Heart right ventricle (tissue), 16 donors: ENCODE data around the gene GRIK2. TPM values are rescaled to one million over a fixed set of nuclear protein-coding genes. Genes with fewer than 3 reads are reported as not detected.

ENCODE experiments used
- ATAC-seq, 8 donors: fragments of 200-7000 bp; cut with Tn5 transposase; one replicate each; pipeline ENCODE4 v1.9.1; 2020; ENCODE audit warnings: mild to moderate bottlenecking in 8 of 8, moderate library complexity in 8 of 8, moderate number of reproducible peaks in 1 of 8
- DNase-seq, 2 donors: peaks; one replicate each; pipeline ENCODE4 v3.0.0-alpha.2; 2020
- H3K27ac ChIP-seq, 10 donors: fragments of 200-600 bp; sonication (generic) in 2 of 10; one replicate each; pipeline versions ENCODE4 v1.5.0 to v1.8.0; 2020 to 2022; ENCODE audit warnings: mild to moderate bottlenecking in 3 of 10
- H3K27me3 ChIP-seq, 7 donors: fragments of 200-600 bp; one replicate each; pipeline ENCODE4 v1.8.0; 2021 to 2022; ENCODE audit warnings: mild to moderate bottlenecking in 2 of 7
- H3K36me3 ChIP-seq, 9 donors: fragments of 200-600 bp; sonication (generic) in 1 of 9; one replicate each; pipeline versions ENCODE4 v1.5.0 to v1.8.0; 2020 to 2022; ENCODE audit warnings: mild to moderate bottlenecking in 2 of 9
- H3K4me1 ChIP-seq, 9 donors: fragments of 200-600 bp; sonication (generic) in 1 of 9; one replicate each; pipeline versions ENCODE4 v1.5.0 to v1.8.0; 2020 to 2022; ENCODE audit warnings: mild to moderate bottlenecking in 4 of 9
- H3K4me3 ChIP-seq, 10 donors: fragments of 200-600 bp; sonication (generic) in 2 of 10; one replicate each; pipeline versions ENCODE4 v1.5.0 to v1.8.0; 2020 to 2022; ENCODE audit warnings: mild to moderate bottlenecking in 7 of 10, moderate library complexity in 2 of 10
- H3K9me3 ChIP-seq, 11 donors: fragments of 200-600 bp in 10 of 11; sonication (generic) in 2 of 11; one replicate each; pipeline versions ENCODE4 v1.5.0 to v1.8.0; 2013 to 2022; ENCODE audit warnings: mild to moderate bottlenecking in 2 of 11, control low read depth in 1 of 11, moderate library complexity in 1 of 11
- WGBS, 2 donors: extraction: QIAGEN DNeasy Blood & Tissue Kit; methylation state at CpG; one replicate each; pipeline ENCODE4 v1.1.7; 2013; ENCODE audit warnings: inconsistent platforms in 1 of 2; 5-methylcytosine and 5-hydroxymethylcytosine counted together
- intact Hi-C, 10 donors: fragments of 100-400 bp; cut with DNase I; formaldehyde crosslinking; loops; one replicate each; pipeline versions ENCODE4 v1.11.1 to v1.14.2; 2022
- polyA plus RNA-seq, 2 donors: library from polyadenylated mRNA; stranded (reverse); fragments of 200-250 nt; gene quantifications; one replicate each; pipeline ENCODE4 v1.2.3, GENCODE V29; 2013
- total RNA-seq, 10 donors: library from RNA; stranded (reverse); fragmentation: NEBNext Ultra II Directional in 3 of 10; extraction: Animal tissue kit (Norgen Biotek cat#: 25700) in 3 of 10; gene quantifications; one replicate each; pipeline versions ENCODE4 v1.2.1 to v1.2.4, GENCODE V29; 2021 to 2023
- TF ChIP-seq, protein P1 (sequence below), 9 donors: fragments of 200-600 bp; sonication (generic) in 2 of 9; IDR thresholded peaks; one replicate each; pipeline versions ENCODE4 v1.5.0 to v1.8.0; 2021 to 2022; ENCODE audit warnings: antibody characterized with exemption in 9 of 9, mild to moderate bottlenecking in 5 of 9, moderate library complexity in 1 of 9
- donor health status: Arrhythmogenic right ventricular cardiomyopathy.
- donor health status: ischemic (EF 13 %, LVEDD 7.1; RV severe dilation, severe dysfunction).
- donor health status: healthy with polysubstance abuse.
- donor health status: DM: no; HTN: yes; CAD: no.
- donor health status: DM: no; HTN: no; CAD: no.
- donor health status: ischemic (EF 25% LVEDD 6.9; RV normal size, moderate dysfunction).
- donor health status: ischemic (EF 25% LVEDD 5.7; RV mildly dilated, moderate dysfunction).
- donor health status: healthy.
- donor health status: DM: yes; HTN: yes; CAD: no.
- donor health status: Ischemic cardiomyopathy.
- donor health status: ischemic (EF 35%, LVEDD 5.7; RV mildly dilated, moderate dysfunction).
- donor health status: nonischemic (EF 11% LVEDD 7.7; RV severe dilation, severe dysfunction).
- donor health status: DM: yes; HTN: yes; CAD: no.
- donor health status: PGD.
- donor health status: ischemic (EF 29% LVEDD 5.4; RV normal size, mild dysfunction).
- donor health status: nonischemic (EF 23%, LVEDD 6.1; RV moderate dilation, normal function).

The GRIK2 gene
- total and polyA plus RNA-seq, 12 donors: 0.13 to 7.0 (median 2.5) TPM

DNA sequence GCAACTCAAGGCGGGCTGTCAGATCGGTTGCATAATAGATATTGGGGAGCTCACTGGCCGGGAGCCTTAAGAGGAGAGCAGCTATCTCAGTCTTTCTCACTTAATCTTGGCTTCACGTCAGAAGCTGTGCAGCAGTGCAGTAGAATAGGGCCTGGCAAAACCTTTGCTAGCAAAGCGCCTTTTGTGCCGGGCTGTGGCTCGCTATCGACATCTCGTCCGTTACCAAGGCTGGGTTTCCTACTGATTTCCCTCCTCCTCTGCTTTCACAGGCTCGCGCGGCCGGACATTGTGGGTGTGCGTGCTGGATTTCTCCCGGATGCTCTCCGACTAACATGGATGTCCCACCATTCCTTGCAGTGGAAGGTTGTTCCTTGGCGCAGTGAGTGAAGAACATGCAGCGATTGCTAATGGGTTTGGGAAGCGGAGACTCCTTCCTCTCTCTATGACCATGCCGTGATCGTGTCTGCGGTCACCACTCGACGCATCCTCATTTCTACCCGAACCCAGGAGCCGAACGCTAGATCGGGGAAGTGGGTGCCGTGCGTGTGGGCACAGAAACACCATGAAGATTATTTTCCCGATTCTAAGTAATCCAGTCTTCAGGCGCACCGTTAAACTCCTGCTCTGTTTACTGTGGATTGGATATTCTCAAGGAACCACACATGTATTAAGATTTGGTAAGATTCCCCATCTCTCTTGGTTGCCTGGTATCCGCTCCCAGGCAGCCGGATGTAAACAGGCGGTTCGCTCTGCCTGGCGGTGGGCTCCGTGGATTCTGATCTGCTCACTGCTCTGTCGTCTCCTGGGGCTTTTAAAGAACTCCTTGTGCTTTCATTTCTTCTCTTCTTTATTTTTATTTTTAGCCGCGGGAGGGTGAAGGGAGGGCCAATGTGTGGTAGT lies 5.5 kb downstream of the GRIK2 start:
- TF ChIP-seq, protein P1, sequence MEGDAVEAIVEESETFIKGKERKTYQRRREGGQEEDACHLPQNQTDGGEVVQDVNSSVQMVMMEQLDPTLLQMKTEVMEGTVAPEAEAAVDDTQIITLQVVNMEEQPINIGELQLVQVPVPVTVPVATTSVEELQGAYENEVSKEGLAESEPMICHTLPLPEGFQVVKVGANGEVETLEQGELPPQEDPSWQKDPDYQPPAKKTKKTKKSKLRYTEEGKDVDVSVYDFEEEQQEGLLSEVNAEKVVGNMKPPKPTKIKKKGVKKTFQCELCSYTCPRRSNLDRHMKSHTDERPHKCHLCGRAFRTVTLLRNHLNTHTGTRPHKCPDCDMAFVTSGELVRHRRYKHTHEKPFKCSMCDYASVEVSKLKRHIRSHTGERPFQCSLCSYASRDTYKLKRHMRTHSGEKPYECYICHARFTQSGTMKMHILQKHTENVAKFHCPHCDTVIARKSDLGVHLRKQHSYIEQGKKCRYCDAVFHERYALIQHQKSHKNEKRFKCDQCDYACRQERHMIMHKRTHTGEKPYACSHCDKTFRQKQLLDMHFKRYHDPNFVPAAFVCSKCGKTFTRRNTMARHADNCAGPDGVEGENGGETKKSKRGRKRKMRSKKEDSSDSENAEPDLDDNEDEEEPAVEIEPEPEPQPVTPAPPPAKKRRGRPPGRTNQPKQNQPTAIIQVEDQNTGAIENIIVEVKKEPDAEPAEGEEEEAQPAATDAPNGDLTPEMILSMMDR (IDR thresholded peaks at IDR 0.05): no peak
- intact Hi-C loops: no loop called here
- WGBS, 2 donors: 4 to 14% methylated on average over 43 of the region's 43 CpGs
- Histone ChIP-seq H3K4me3 (no peak overlapping the region), H3K27ac (no peak overlapping the region), H3K27me3 (peaks cover 0 to 87% (median 75%) of the 10 kb centered on the region in 7 donors), H3K9me3 (no peaks in the 10 kb centered on the region), H3K4me1 (peaks cover 0 to 9% (median 0%) of the 10 kb centered on the region in 9 donors), H3K36me3 (no peaks in the 10 kb centered on the region)
- DNase-seq: no peak
- no peak for ATAC-seq

DNA sequence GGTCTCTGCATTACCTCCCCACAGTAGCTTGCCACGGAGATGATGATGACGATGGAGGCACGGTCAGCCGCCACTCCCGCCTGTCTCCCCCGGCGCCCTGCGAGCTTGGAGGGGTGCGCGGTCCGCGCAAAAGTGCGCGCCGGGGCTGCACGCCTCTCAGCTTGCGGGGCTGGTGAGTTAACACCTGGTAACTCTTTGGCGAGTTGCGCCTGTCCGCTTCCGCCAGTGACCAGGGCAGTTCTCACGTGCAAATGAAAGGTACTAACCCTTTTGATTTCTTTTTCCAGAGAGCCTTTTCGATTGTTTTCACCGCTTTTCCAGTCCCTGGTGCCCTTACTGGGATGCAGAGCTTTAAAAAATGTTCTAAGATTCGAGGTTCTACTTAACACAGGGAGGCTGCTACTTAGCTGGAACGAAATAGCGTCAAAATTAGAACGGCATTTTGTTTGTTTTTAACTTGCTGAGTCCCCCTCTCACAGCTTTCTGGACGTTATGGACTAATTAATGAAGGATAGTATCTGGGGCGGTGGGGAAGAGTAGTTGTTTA lies 6.2 kb downstream of the GRIK2 start:
- ATAC-seq: no peak
- no peak for DNase-seq
- Histone ChIP-seq H3K27ac (no peak overlapping the region), H3K9me3 (no peaks in the 10 kb centered on the region), H3K36me3 (no peaks in the 10 kb centered on the region), H3K27me3 (peaks cover 0 to 86% (median 69%) of the 10 kb centered on the region in 7 donors), H3K4me3 (no peak overlapping the region), H3K4me1 (peaks cover 0 to 9% (median 0%) of the 10 kb centered on the region in 9 donors)
- intact Hi-C loops: no loop called here
- 5 to 15% methylated on average over 30 of the region's 30 CpGs for WGBS, 2 donors
- TF ChIP-seq, protein P1 (IDR thresholded peaks at IDR 0.05): no peak

DNA sequence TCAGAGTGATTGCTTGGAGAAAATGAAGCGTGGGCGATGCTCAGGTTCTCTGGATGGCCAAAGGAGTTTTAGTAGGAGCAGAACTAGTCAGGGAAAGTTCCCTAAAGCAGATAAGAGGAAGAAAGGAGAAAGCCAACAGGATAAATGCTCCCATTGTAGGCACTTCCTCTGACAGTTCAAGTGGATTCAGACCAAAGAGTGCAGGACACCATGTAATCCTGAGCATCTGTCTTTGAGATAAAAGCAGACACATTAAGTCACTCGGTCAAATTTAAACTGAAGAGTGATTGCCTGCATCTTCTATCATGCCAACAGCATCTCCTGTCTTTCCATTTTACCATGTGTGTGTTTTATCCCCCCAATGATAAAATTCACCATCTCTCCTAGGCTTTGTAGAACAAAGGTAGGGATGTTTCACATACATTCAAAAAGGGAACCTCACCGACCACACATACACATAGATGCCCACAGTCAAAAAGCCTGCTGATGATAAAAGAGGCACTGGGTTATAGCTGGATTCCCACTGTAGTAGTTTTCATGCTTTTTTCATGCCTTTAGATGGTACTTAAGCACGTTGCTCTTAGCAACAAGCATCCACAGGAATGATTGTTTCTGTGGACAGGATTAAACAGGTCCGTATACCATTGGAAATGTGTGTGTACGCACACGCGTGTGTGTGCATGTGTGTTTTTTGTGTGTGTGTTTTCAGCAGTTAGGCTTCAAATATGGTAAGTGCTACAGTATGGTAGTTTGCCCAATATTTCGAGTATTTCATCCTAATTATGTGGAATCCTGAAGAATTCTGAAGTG lies 7.0 kb downstream of the GRIK2 start:
- intact Hi-C loops: no loop called here
- TF ChIP-seq, protein P1 (IDR thresholded peaks at IDR 0.05): no peak
- 34 to 38% methylated on average over 10 of the region's 10 CpGs for WGBS, 2 donors
- Histone ChIP-seq H3K4me3 (no peak overlapping the region), H3K36me3 (no peaks in the 10 kb centered on the region), H3K9me3 (no peaks in the 10 kb centered on the region), H3K27me3 (peaks cover 0 to 78% (median 63%) of the 10 kb centered on the region in 7 donors), H3K4me1 (peaks cover 0 to 9% (median 0%) of the 10 kb centered on the region in 9 donors), H3K27ac (no peak overlapping the region)
- no peak for DNase-seq
- ATAC-seq: no peak

DNA sequence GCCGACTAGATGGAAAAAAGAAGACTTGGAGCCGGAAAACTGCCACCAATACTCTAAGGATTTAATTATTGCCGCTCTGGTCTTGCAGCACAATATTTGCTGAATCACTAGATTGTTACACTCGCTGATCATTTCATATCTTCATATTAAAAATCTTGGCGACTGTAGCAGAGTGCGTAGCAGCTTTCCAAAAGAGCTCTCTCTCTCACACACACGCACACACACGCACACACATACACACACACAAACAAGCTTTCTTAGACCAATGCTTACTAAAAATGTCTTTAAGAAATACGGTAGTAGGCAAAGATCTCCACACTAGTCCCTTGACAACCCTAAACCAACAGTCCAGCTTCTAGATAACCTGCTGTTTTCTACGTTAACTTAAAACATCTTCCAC lies 7.7 kb downstream of the GRIK2 start:
- peaks cover 0 to 78% (median 63%) of the 10 kb centered on the region in 7 donors for H3K27me3 ChIP-seq
- DNase-seq (no peak), ATAC-seq (no peak)
- H3K9me3 ChIP-seq: no peaks in the 10 kb centered on the region
- TF ChIP-seq, protein P1 (IDR thresholded peaks at IDR 0.05): no peak
- 30 to 37% methylated on average over 10 of the region's 10 CpGs for WGBS, 2 donors
- H3K4me1 ChIP-seq: peaks cover 0 to 9% (median 0%) of the 10 kb centered on the region in 9 donors
- intact Hi-C loops: no loop called here
- no peak overlapping the region for H3K27ac ChIP-seq
- no peak overlapping the region for H3K4me3 ChIP-seq
- no peaks in the 10 kb centered on the region for H3K36me3 ChIP-seq
